Heart left ventricle (tissue), 13 donors: ENCODE data around the gene STIP1.

Experiments used
- POLR2A ChIP-seq, 2 donors: fragments of 450-650 bp; IDR thresholded peaks; one replicate each; pipeline ENCODE4 v1.6.1; 2017; ENCODE audit warnings: antibody characterized with exemption in 2 of 2, mild to moderate bottlenecking in 2 of 2, moderate library complexity in 2 of 2
- TF ChIP-seq, protein P1 (sequence below), 12 donors: fragments of 200-600 bp; sonication (generic) in 4 of 12; IDR thresholded peaks; one replicate each; pipeline versions ENCODE4 v1.5.0 to v1.8.0; 2018 to 2022; ENCODE audit warnings: antibody characterized with exemption in 12 of 12, mild to moderate bottlenecking in 5 of 12
- donor health status: ischemic (EF 13 %, LVEDD 7.1; RV severe dilation, severe dysfunction).
- donor health status: DM: no; HTN: yes; CAD: no.
- donor health status: DM: no; HTN: no; CAD: no.
- donor health status: ischemic (EF 25% LVEDD 6.9; RV normal size, moderate dysfunction).
- donor health status: ischemic (EF 25% LVEDD 5.7; RV mildly dilated, moderate dysfunction).
- donor health status: ischemic (EF 35%, LVEDD 5.7; RV mildly dilated, moderate dysfunction).
- donor health status: nonischemic (EF 11% LVEDD 7.7; RV severe dilation, severe dysfunction).
- donor health status: DM: yes; HTN: yes; CAD: no.
- donor health status: PGD.
- donor health status: ischemic (EF 29% LVEDD 5.4; RV normal size, mild dysfunction).
- donor health status: nonischemic (EF 23%, LVEDD 6.1; RV moderate dilation, normal function).

DNA sequence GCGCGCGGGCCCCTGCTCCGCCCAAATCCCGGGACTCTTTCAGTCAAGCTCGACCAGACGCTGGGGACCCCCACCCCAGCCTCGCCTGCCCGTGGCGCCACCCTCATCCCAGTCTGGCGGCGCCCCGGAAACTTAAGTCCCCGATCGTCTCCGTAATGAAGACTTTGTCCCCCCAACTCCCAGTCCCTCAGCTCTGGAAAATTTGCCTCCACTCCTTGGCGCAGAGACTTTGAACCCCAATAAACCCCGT, 65.7 kb downstream of the STIP1 start:
- TF ChIP-seq POLR2A (IDR thresholded peaks at IDR 0.05) = no peak
- TF ChIP-seq, protein P1, sequence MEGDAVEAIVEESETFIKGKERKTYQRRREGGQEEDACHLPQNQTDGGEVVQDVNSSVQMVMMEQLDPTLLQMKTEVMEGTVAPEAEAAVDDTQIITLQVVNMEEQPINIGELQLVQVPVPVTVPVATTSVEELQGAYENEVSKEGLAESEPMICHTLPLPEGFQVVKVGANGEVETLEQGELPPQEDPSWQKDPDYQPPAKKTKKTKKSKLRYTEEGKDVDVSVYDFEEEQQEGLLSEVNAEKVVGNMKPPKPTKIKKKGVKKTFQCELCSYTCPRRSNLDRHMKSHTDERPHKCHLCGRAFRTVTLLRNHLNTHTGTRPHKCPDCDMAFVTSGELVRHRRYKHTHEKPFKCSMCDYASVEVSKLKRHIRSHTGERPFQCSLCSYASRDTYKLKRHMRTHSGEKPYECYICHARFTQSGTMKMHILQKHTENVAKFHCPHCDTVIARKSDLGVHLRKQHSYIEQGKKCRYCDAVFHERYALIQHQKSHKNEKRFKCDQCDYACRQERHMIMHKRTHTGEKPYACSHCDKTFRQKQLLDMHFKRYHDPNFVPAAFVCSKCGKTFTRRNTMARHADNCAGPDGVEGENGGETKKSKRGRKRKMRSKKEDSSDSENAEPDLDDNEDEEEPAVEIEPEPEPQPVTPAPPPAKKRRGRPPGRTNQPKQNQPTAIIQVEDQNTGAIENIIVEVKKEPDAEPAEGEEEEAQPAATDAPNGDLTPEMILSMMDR (IDR thresholded peaks at IDR 0.05) = no peak
